Thoracic aorta (tissue), 2 donors: Measurements from ENCODE around the gene DPP8. TPM values are rescaled to one million over a fixed set of nuclear protein-coding genes. Genes with fewer than 3 reads are reported as not detected.

Source experiments
- ATAC-seq: fragments of 150-250 bp; one replicate; pipeline ENCODE4 v1.8.0; 2017; ENCODE audit warnings: low read depth; ENCODE audit not compliant: insufficient number of reproducible peaks, low FRiP score
- DNase-seq: peaks from one replicate; pipeline ENCODE4 v3.0.0-alpha.2; 2020; ENCODE audit warnings: low spot score
- H3K27ac ChIP-seq, 2 donors: fragments of 200-600 bp; sonication (generic); 1 replicate in 1 of 2; 2 replicates in 1 of 2; pipeline ENCODE4 v1.5.1; 2016; ENCODE audit warnings: mild to moderate bottlenecking in 2 of 2, moderate library complexity in 2 of 2
- H3K27me3 ChIP-seq: fragments of 200-600 bp; sonication (generic); replicated peaks from 2 replicates; pipeline ENCODE4 v1.6.0; 2016; ENCODE audit warnings: mild to moderate bottlenecking; ENCODE audit not compliant: insufficient read depth
- H3K36me3 ChIP-seq: fragments of 200-600 bp; sonication (generic); one replicate; pipeline ENCODE4 v1.5.1; 2016
- H3K4me1 ChIP-seq, 2 donors: fragments of 200-600 bp; sonication (generic); 1 replicate in 1 of 2; 2 replicates in 1 of 2; pipeline versions ENCODE4 v1.5.1 to v1.6.0; 2016; ENCODE audit warnings: low read depth in 2 of 2, mild to moderate bottlenecking in 1 of 2; ENCODE audit not compliant: control insufficient read depth in 1 of 2
- H3K4me3 ChIP-seq: fragments of 200-600 bp; sonication (generic); 2 replicates; pipeline ENCODE4 v1.5.1; 2016; ENCODE audit warnings: mild to moderate bottlenecking
- H3K9me3 ChIP-seq: fragments of 200-600 bp; sonication (generic); 2 replicates; pipeline ENCODE4 v1.5.1; 2016
- total RNA-seq, 2 donors: library from RNA; depleted of rRNA; stranded (reverse); fragments of >200 nt; gene quantifications; one replicate each; pipeline versions ENCODE4 v1.1.0 to v1.2.3, GENCODE V29; 2016
- TF ChIP-seq, protein P1 (sequence below): fragments of 200-600 bp; sonication (generic); IDR thresholded peaks from one replicate; pipeline ENCODE4 v1.5.1; 2019; ENCODE audit warnings: antibody characterized with exemption

Gene DPP8
- total RNA-seq = 10 to 100 TPM; 38.3 to 58.0 TPM

DNA sequence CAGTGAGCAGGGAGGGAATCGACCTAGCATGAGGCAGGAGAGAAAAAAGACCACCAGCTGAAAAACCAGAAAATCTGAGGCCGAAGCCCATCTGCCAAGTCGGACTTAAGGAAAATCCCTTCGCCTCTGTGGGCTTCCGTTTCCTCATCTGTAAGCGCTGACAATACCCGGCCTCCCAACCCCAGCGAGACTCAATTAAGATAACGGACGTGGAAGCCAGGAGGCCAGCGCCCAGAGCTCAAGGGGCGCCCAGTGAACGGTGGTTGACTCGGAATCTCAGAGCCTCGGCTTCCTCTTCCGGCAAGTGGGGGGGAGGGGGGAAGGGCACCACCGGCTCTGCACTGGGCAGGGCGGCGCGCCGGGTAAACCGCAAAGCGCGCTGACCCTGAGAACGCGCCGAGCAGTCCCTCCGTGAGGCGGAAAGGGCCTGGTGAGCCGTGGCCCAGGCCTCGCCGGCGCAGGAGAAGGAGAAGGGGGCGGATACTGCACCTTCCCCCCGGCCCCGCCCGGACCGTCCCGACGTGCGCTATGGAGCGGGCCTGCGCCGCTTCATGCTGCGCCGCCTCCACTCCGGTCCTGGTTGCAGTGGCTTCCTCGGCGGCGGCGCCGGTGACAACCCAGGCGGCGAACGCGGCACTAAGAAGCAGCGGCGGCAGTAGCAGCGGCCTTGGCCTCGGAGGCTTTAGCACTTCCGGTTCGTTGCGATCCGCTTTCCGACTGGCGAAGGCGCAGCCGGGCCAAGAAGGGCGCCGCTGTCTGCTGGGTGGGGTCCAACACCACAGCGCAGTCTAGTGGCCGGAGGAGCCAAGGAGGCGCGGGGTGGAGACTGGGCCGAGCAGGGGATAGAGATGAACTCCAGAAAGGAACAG, at the start of gene DPP8:
Gene DPP8 (minus strand): TSS at position 693 of the 869 bp plus-strand sequence. CDS start 5,136 bp downstream, outside the sequence.
- H3K36me3 ChIP-seq = no peaks in the 10 kb centered on the region
- no peaks in the 10 kb centered on the region for H3K27me3 ChIP-seq
- H3K4me1 ChIP-seq = peaks cover 21 to 41% of the 10 kb centered on the region in 2 donors
- ATAC-seq (peak; percentile 75), DNase-seq (peak; percentile 60)
- H3K27ac ChIP-seq = peak within 1 kb of the TSS; percentile 73 to 85
- H3K9me3 ChIP-seq = no peaks in the 10 kb centered on the region
- TF ChIP-seq, protein P1, sequence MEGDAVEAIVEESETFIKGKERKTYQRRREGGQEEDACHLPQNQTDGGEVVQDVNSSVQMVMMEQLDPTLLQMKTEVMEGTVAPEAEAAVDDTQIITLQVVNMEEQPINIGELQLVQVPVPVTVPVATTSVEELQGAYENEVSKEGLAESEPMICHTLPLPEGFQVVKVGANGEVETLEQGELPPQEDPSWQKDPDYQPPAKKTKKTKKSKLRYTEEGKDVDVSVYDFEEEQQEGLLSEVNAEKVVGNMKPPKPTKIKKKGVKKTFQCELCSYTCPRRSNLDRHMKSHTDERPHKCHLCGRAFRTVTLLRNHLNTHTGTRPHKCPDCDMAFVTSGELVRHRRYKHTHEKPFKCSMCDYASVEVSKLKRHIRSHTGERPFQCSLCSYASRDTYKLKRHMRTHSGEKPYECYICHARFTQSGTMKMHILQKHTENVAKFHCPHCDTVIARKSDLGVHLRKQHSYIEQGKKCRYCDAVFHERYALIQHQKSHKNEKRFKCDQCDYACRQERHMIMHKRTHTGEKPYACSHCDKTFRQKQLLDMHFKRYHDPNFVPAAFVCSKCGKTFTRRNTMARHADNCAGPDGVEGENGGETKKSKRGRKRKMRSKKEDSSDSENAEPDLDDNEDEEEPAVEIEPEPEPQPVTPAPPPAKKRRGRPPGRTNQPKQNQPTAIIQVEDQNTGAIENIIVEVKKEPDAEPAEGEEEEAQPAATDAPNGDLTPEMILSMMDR = peak; percentile 71
- peak within 1 kb of the TSS; percentile 87 for H3K4me3 ChIP-seq

DNA sequence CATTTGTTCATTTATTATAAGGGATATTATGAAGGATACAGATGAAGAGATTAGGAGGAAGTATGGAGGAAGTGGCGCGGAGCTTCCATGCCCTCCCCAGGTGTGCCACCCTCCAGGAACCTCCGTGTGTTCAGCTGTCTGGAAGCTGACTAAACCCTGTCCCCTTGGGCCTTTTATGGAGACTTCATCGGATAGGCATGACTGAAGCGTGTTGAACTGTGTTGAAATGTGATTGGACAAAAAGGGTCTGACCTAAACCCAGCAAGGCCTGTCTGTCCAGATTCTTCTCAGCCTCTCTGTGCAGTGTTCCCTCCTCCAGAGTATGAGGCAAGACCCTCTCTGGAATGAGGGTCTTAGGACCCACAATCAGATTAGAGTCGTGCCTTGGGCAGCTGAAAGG, 44.4 kb upstream of the DPP8 start:
- no peak overlapping the region for H3K27ac ChIP-seq
- no peak for ATAC-seq
- DNase-seq = no peak
- TF ChIP-seq, protein P1 = no peak
- H3K36me3 ChIP-seq = peaks cover 23% of the 10 kb centered on the region
- H3K4me1 ChIP-seq = no peaks in the 10 kb centered on the region
- H3K4me3 ChIP-seq = no peak overlapping the region
- no peaks in the 10 kb centered on the region for H3K9me3 ChIP-seq
- no peaks in the 10 kb centered on the region for H3K27me3 ChIP-seq

DNA sequence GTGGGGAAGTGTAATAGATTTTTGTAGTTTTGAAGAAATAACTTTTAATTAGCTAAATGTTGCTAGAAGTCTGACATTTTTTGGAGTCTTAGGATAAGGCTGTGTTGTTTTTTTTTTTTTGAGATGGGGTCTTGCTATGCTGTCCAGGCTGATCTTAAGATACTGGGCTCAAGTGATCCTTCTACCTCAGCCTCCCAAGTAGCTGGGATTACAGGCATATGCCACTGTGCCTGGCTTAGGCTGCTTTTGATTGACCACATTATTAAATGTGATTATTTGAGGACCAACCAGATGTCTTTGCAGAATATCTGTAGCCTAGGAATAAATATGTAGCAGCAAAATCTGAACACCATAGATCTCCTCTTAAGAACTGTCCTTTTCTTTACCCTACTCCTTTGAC, 42.5 kb upstream of the DPP8 start:
- Histone ChIP-seq H3K4me3 (no peak overlapping the region), H3K36me3 (peaks cover 31% of the 10 kb centered on the region), H3K9me3 (no peaks in the 10 kb centered on the region), H3K4me1 (no peaks in the 10 kb centered on the region), H3K27me3 (no peaks in the 10 kb centered on the region), H3K27ac (no peak overlapping the region)
- TF ChIP-seq, protein P1 = no peak
- DNase-seq = no peak
- no peak for ATAC-seq

DNA sequence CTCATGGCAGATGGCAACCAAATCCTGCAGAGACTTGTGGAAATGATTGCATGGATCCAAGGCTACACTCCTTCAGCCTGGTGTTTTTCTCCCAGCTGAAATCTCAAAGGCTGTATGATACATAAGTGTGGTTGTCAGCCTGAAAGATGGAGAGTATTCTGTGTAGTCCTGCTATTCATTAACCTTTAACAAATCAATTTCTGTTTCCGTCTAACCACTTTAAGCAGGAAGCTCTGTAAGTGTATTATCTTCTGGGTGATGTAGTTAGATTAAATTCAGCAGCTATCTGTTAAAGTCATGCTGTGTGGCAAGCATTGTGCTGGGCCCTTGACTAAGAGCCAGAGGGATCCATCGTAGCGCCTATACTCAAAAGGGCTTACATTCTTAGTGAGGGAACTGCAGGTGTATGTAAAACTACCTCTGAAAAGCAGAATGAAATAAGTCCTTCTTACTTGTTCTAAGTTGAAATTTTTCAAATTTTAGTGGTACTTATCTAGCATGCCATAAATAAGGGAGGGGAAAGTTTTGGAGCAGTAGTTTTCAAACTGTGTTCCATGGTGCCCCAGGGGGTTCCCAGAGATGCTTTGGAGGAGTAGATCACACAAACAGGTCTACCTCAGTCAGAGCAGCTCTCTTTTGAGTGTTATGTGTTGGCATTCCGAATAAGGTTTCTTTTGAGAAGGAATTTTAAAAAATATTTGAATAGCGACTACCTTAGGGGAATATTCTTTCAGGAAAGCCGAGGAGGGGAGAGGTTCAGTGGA, 41.7 kb upstream of the DPP8 start:
- TF ChIP-seq, protein P1 = no peak
- DNase-seq = no peak
- Histone ChIP-seq H3K27ac (no peak overlapping the region), H3K9me3 (no peaks in the 10 kb centered on the region), H3K4me1 (no peaks in the 10 kb centered on the region), H3K36me3 (peaks cover 24% of the 10 kb centered on the region), H3K4me3 (no peak overlapping the region), H3K27me3 (no peaks in the 10 kb centered on the region)
- no peak for ATAC-seq

DNA sequence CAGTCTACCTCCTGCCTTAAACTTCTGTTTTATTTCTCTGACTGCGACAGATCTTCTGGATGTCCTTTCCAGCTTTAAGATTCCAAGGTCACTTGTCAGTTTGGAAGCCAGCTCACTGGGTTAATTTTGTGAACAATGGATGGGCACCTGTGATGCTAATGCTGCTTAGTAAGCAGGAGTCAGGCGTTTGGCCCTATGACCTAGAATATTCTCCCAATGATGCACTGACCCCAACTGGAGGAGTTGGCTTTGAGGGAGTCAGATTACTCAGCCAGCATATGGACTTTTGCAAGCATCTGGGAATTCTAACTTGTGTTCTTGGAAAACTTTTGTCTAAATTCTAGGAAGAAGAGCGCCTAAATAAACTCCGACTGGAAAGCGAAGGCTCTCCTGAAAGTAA, 40.8 kb upstream of the DPP8 start:
- Histone ChIP-seq H3K27ac (no peak overlapping the region), H3K4me3 (no peak overlapping the region), H3K4me1 (no peaks in the 10 kb centered on the region), H3K36me3 (peaks cover 22% of the 10 kb centered on the region), H3K9me3 (no peaks in the 10 kb centered on the region), H3K27me3 (no peaks in the 10 kb centered on the region)
- no peak for ATAC-seq
- DNase-seq = no peak
- TF ChIP-seq, protein P1 = no peak
